Measurements from ENCODE around the gene ZNF48.

The ZNF48 gene

DNA sequence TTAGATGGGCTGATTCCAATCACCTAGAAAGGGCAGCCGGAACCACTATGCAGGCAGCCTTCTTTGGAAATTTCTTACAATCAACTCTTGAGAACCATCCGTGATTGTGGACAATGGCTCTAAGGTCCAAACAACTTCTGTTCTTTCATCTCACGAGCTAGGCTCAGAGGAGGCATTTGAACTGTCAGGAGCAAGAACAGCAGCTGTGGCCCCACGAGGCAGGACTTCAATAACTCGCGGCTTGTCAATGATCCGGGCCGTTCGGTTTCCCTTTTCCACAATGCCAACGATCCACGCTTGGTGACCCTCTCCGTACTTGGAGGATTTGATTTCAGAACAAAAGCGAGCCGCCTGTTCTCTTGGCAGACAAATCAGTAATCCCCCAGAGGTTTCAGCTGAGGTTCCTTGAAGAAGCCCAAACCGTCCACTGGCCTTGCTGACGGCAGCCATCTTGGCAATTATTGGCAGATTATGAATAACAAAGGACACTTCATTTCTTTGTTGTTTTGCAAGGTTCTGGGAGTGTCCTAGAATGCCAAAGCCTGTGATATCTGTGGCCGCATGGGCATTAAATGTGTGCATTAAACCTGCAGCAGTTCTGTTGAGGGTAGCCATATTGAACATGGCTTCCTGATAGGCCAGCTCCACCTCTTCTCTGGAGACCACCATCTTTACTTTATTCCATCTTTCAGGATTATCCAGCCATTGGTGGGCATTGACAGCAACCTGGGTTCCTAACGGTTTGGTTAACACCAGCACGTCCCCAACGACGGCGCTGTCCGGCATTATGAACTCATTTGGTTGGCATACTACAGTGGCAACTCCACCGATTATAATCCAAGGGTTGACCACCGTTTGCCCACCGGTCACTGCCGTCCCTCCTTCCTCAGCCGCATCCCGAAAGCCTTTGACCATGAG, 49.3 kb downstream of the ZNF48 start:
- DNase-seq: no peak

GRCh38 chr16:30445149-30445407, 49.9 kb downstream of the ZNF48 start:
- DNase-seq: no peak

DNA sequence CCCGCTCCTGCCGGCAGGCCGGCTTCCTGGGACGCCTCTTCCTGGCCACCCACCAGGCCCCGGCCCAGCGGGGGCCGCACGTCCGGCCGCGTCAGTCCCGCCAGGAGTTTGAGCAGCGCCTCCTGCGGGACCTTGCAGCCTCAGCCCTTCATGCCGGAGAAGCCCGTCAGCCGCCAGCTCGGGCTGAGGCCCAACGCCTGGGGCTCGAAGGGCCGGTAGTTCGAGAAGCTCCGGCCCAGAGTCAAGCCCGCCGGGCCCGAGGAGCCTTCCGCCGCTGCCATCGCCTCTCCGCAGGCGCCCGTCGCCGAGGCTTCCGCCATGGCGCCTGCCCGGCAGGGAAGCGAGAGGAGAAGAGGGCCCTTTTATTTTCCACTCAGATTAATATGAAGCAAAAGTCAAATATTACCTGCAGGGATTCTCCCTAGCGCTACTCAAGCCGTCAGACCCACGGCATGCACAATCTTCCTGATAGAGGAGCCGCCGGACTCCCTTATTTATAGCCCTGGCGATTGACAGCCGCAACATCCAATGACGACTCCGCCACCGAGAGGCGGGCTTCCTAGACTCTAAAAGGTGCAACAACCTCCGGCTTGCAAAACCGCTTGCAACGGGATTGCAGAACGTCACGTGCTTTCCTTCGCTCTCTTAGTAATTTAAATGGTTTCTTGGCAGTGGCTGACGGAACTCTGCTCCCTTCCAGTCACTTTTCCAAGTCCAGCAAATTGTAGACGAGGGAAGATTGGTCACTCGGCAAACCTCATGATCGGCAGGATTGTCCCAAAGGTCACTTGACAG, 50.4 kb downstream of the ZNF48 start, which contains the start of gene SEPHS2:
TSS of gene SEPHS2 (minus strand) at position 467 of the 795 bp plus-strand sequence. CDS start at position 320, 147 bp downstream.
- peak; percentile 94 for DNase-seq

GRCh38 chr16:30446203-30446595, 51.0 kb downstream of the ZNF48 start:
- no peak for DNase-seq

GRCh38 chr16:30447512-30448226, 52.4 kb downstream of the ZNF48 start:
- DNase-seq: no peak

DNA sequence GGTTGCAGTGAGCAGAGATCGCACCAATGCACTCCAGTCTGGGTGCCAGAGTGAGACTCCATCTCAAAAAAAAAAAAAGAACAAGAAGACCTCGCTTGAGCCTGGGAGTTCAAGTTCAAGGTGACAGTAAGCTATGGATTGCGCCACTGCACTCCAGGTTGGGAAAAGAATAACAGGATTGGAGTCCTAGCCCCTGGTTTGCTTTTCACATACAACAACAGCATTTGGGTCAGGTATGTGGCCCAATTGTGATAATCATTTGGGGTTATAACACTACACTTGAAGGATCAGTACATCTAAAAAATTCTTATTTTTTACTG, 53.9 kb downstream of the ZNF48 start:
- no peak for DNase-seq
